Cardiac muscle cell (in vitro differentiated cells and primary cell): Measurements from ENCODE around the gene GTF2A2. TPM values are rescaled to one million over a fixed set of nuclear protein-coding genes. Genes with fewer than 3 reads are reported as not detected.

Source experiments
- DNase-seq, 2 donors: peaks; one replicate each; pipeline versions ENCODE4 v3.0.0 to v3.0.0-alpha.2; 2010 to 2017; ENCODE audit warnings: low read depth in 1 of 2, low spot score in 1 of 2
- H3K27ac ChIP-seq: fragments of 200-600 bp; sonication (generic); 2 replicates; pipeline ENCODE4 v1.5.1; 2016
- H3K27me3 ChIP-seq: fragments of 200-600 bp; sonication (generic); 2 replicates; pipeline ENCODE4 v1.6.0; 2016; ENCODE audit warnings: control low read depth
- H3K36me3 ChIP-seq: fragments of 200-600 bp; sonication (generic); 2 replicates; pipeline ENCODE4 v1.5.1; 2016; ENCODE audit warnings: control low read depth
- H3K4me1 ChIP-seq: fragments of 200-600 bp; sonication (generic); 2 replicates; pipeline ENCODE4 v1.8.1; 2017; ENCODE audit warnings: low read depth, mild to moderate bottlenecking, mixed run types
- H3K4me3 ChIP-seq: fragments of 200-600 bp; sonication (generic); 2 replicates; pipeline ENCODE4 v1.5.1; 2016; ENCODE audit warnings: mild to moderate bottlenecking
- H3K9me3 ChIP-seq: fragments of 200-600 bp; sonication (generic); 2 replicates; pipeline ENCODE4 v1.5.1; 2017; ENCODE audit warnings: low read depth, mild to moderate bottlenecking, control low read depth
- CTCF ChIP-seq: IDR thresholded peaks from 2 replicates; pipeline ENCODE4 v1.5.1; 2012; ENCODE audit warnings: low read depth, mild to moderate bottlenecking, low read length
- polyA plus RNA-seq: library from polyadenylated mRNA; unstranded; fragments of >200 nt; fragmentation: Nextera tagmentation; extraction: Ambion mirVana; gene quantifications from 2 replicates; pipeline ENCODE4 v1.2.1, GENCODE V29; 2016
- total RNA-seq: library from RNA; depleted of rRNA; stranded (reverse); fragments of >200 nt; gene quantifications from 2 replicates; pipeline ENCODE4 v1.2.3, GENCODE V29; 2016

GTF2A2 gene
- total and polyA plus RNA-seq, 2 experiments from 2014 or later: 22.2 to 274 TPM

GRCh38 chr15:59632714-59633113 lies 24.6 kb downstream of the GTF2A2 start:
- TF ChIP-seq CTCF: peak; percentile 53
- Histone ChIP-seq H3K27me3 (no peaks in the 10 kb centered on the region), H3K9me3 (no peaks in the 10 kb centered on the region), H3K4me3 (no peak overlapping the region), H3K27ac (no peak overlapping the region), H3K4me1 (no peaks in the 10 kb centered on the region), H3K36me3 (peaks cover 3% of the 10 kb centered on the region)
- DNase-seq: peak; percentile 26 to 58

GRCh38 chr15:59622289-59622688 lies 35.0 kb downstream of the GTF2A2 start:
- peak; percentile 48 for TF ChIP-seq CTCF
- H3K27ac ChIP-seq: no peak overlapping the region
- H3K36me3 ChIP-seq: no peaks in the 10 kb centered on the region
- no peaks in the 10 kb centered on the region for H3K9me3 ChIP-seq
- H3K4me3 ChIP-seq: no peak overlapping the region
- DNase-seq: peak; percentile 48 to 51
- H3K4me1 ChIP-seq: no peaks in the 10 kb centered on the region
- H3K27me3 ChIP-seq: peaks cover 23% of the 10 kb centered on the region

- Histone ChIP-seq H3K4me3 (no peak overlapping the region), H3K27me3 (peaks cover 19% of the 10 kb centered on the region), H3K36me3 (no peaks in the 10 kb centered on the region), H3K9me3 (no peaks in the 10 kb centered on the region), H3K4me1 (no peaks in the 10 kb centered on the region), H3K27ac (no peak overlapping the region)
- TF ChIP-seq CTCF: no peak
- DNase-seq: no peak
Observed at GRCh38 chr15:59618406-59618805, 38.9 kb downstream of the GTF2A2 start.

- Histone ChIP-seq H3K27me3 (peaks cover 19% of the 10 kb centered on the region), H3K4me1 (no peaks in the 10 kb centered on the region), H3K36me3 (no peaks in the 10 kb centered on the region), H3K9me3 (no peaks in the 10 kb centered on the region), H3K4me3 (no peak overlapping the region), H3K27ac (no peak overlapping the region)
- no peak for TF ChIP-seq CTCF
- DNase-seq: no peak
Observed at GRCh38 chr15:59616379-59616778, 40.9 kb downstream of the GTF2A2 start.

- no peak for TF ChIP-seq CTCF
- Histone ChIP-seq H3K9me3 (no peaks in the 10 kb centered on the region), H3K27me3 (peaks cover 19% of the 10 kb centered on the region), H3K27ac (no peak overlapping the region), H3K36me3 (no peaks in the 10 kb centered on the region), H3K4me1 (no peaks in the 10 kb centered on the region), H3K4me3 (no peak overlapping the region)
- no peak for DNase-seq
Observed at GRCh38 chr15:59615661-59616060, 41.7 kb downstream of the GTF2A2 start.

- DNase-seq: no peak
- Histone ChIP-seq H3K36me3 (no peaks in the 10 kb centered on the region), H3K27me3 (peaks cover 17% of the 10 kb centered on the region), H3K4me1 (no peaks in the 10 kb centered on the region), H3K4me3 (no peak overlapping the region), H3K9me3 (no peaks in the 10 kb centered on the region), H3K27ac (no peak overlapping the region)
- no peak for TF ChIP-seq CTCF
Observed at GRCh38 chr15:59614153-59614552, 43.2 kb downstream of the GTF2A2 start.
